Measurements from ENCODE around the gene PLPPR5. TPM values are rescaled to one million over a fixed set of nuclear protein-coding genes. Genes with fewer than 3 reads are reported as not detected.

PLPPR5 gene
- total RNA-seq, 1 experiment from 2014 or later: not detected

DNA sequence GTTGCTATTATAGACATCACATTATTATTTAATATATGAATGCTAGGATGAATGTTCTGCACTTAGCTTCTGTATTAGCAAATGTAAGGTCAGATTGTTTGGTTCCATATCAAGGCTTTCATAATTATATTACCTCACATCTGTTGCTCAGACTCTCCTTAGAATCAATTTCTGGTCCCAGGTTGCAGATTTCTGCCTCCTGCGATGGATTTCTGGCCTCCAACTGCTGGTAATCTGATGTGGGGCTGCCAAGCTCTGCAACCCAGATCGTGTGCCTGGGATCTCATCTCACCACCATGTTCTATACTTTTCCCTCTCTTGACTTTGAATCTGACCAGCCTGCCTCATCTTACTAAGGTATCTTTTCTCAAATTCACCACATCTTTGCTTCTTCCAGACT, 25.2 kb downstream of the PLPPR5 start:
- H3K79me2 ChIP-seq (ENCODE audit: insufficient read depth, low read length): no peaks in the 10 kb centered on the region
- no peak overlapping the region for H3K9ac ChIP-seq (ENCODE audit: low read length)
- ChIA-PET CTCF (no interaction called here), POLR2A (no interaction called here), RAD21 (ENCODE audit: low non-redundant PET in 1 of 2, low total read pairs in 2 of 2, uncharacterized antibody in 2 of 2, unreplicated experiment in 2 of 2) (no interaction called here)
- ATAC-seq (no peak), DNase-seq (ENCODE audit: low read depth, low spot score) (no peak)
- TF ChIP-seq, protein P1, sequence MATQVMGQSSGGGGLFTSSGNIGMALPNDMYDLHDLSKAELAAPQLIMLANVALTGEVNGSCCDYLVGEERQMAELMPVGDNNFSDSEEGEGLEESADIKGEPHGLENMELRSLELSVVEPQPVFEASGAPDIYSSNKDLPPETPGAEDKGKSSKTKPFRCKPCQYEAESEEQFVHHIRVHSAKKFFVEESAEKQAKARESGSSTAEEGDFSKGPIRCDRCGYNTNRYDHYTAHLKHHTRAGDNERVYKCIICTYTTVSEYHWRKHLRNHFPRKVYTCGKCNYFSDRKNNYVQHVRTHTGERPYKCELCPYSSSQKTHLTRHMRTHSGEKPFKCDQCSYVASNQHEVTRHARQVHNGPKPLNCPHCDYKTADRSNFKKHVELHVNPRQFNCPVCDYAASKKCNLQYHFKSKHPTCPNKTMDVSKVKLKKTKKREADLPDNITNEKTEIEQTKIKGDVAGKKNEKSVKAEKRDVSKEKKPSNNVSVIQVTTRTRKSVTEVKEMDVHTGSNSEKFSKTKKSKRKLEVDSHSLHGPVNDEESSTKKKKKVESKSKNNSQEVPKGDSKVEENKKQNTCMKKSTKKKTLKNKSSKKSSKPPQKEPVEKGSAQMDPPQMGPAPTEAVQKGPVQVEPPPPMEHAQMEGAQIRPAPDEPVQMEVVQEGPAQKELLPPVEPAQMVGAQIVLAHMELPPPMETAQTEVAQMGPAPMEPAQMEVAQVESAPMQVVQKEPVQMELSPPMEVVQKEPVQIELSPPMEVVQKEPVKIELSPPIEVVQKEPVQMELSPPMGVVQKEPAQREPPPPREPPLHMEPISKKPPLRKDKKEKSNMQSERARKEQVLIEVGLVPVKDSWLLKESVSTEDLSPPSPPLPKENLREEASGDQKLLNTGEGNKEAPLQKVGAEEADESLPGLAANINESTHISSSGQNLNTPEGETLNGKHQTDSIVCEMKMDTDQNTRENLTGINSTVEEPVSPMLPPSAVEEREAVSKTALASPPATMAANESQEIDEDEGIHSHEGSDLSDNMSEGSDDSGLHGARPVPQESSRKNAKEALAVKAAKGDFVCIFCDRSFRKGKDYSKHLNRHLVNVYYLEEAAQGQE (IDR thresholded peaks at IDR 0.05; ENCODE audit: low read depth): no peak
- TF ChIP-seq RAD21 (IDR thresholded peaks at IDR 0.05; ENCODE audit: low read depth): no peak
- no peak for TF ChIP-seq POLR2A (IDR thresholded peaks at IDR 0.05; ENCODE audit: borderline replicate concordance, extremely low read depth, insufficient read depth, insufficient read length)
- no peak for TF ChIP-seq SRF (IDR thresholded peaks at IDR 0.05; ENCODE audit: low read depth)
- no peak for TF ChIP-seq ZFX (IDR thresholded peaks at IDR 0.05)
- TF ChIP-seq POLR2AphosphoS5 (IDR thresholded peaks at IDR 0.05; ENCODE audit: low read depth, low read length): no peak
- no peak for TF ChIP-seq SIN3A (IDR thresholded peaks at IDR 0.05; ENCODE audit: low read depth)
- no peak for TF ChIP-seq ELF1 (IDR thresholded peaks at IDR 0.05; ENCODE audit: borderline replicate concordance, low read depth)
- no peak for TF ChIP-seq TCF7L2 (IDR thresholded peaks at IDR 0.05; ENCODE audit: borderline replicate concordance, extremely low read depth, insufficient read depth, insufficient read length)
- no peak for TF ChIP-seq EGR1 (IDR thresholded peaks at IDR 0.05; ENCODE audit: low read depth)
- TF ChIP-seq ZNF274 (IDR thresholded peaks at IDR 0.05; ENCODE audit: low read depth, low read length): no peak
- TF ChIP-seq, protein P2, sequence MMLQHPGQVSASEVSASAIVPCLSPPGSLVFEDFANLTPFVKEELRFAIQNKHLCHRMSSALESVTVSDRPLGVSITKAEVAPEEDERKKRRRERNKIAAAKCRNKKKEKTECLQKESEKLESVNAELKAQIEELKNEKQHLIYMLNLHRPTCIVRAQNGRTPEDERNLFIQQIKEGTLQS (IDR thresholded peaks at IDR 0.05): no peak
- TF ChIP-seq EZH2phosphoT487 (IDR thresholded peaks at IDR 0.05; ENCODE audit: borderline replicate concordance): no peak
- no peak for TF ChIP-seq SP1 (IDR thresholded peaks at IDR 0.05; ENCODE audit: low read depth)
- TF ChIP-seq CEBPB (IDR thresholded peaks at IDR 0.05; ENCODE audit: low read depth): no peak
- TF ChIP-seq, protein P3, sequence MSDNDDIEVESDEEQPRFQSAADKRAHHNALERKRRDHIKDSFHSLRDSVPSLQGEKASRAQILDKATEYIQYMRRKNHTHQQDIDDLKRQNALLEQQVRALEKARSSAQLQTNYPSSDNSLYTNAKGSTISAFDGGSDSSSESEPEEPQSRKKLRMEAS (IDR thresholded peaks at IDR 0.05): no peak
- no peak overlapping the region for H2AFZ ChIP-seq (ENCODE audit: low read depth, low read length, poor library complexity, severe bottlenecking)
- no peak overlapping the region for H3K27ac ChIP-seq (ENCODE audit: low read depth, low read length)
- H3K9me2 ChIP-seq (ENCODE audit: insufficient read depth): no peaks in the 10 kb centered on the region
- intact Hi-C loops (cut with micrococcal nuclease): no loop called here
- no peaks in the 10 kb centered on the region for H3K36me3 ChIP-seq (ENCODE audit: control insufficient read depth in 1 of 2, insufficient read depth in 2 of 2, low read length in 2 of 2)
- no peaks in the 10 kb centered on the region for H4K20me1 ChIP-seq (ENCODE audit: insufficient read depth)
- H3K4me2 ChIP-seq (ENCODE audit: low read length): no peak overlapping the region
- H3K9me3 ChIP-seq (ENCODE audit: control insufficient read depth in 1 of 2, insufficient read depth in 1 of 2, low read depth in 1 of 2, low read length in 2 of 2): no peaks in the 10 kb centered on the region
- peaks cover 0 to 6% of the 10 kb centered on the region in 2 experiments; a peak in 1 of 4 replicates for H3K4me1 ChIP-seq (ENCODE audit: control insufficient read depth in 1 of 2, insufficient read depth in 2 of 2, low read length in 2 of 2)
- no peak overlapping the region for H3K4me3 ChIP-seq (replicated peaks in 1 of 2; ENCODE audit: low read depth in 1 of 2, low read length in 2 of 2)
- no TSS peak for BruUV-seq (replicated peaks)
- H3K27me3 ChIP-seq (ENCODE audit: insufficient read depth, low read length): no peaks in the 10 kb centered on the region
